Neural crest cell (in vitro differentiated cells): ENCODE results near the gene CORO6. TPM values are rescaled to one million over a fixed set of nuclear protein-coding genes. Genes with fewer than 3 reads are reported as not detected.

Source experiments
- DNase-seq: peaks from one replicate; pipeline ENCODE4 v3.0.0; 2021; ENCODE audit warnings: low read depth, mixed read lengths, low spot score
- H3K27ac Mint-ChIP-seq: one replicate; pipeline ENCODE4 v1.8.0; 2021; ENCODE audit warnings: mild to moderate bottlenecking, mixed read lengths; ENCODE audit not compliant: unreplicated experiment
- H3K27me3 Mint-ChIP-seq: 2 replicates; pipeline ENCODE4 v1.8.0; 2021; ENCODE audit warnings: low read depth, mild to moderate bottlenecking, mixed read lengths
- H3K36me3 Mint-ChIP-seq: 2 replicates; pipeline ENCODE4 v1.8.0; 2021; ENCODE audit warnings: low read depth, mild to moderate bottlenecking, mixed read lengths
- H3K4me1 Mint-ChIP-seq: 2 replicates; pipeline ENCODE4 v1.8.0; 2021; ENCODE audit warnings: mixed read lengths
- H3K4me3 Mint-ChIP-seq: one replicate; pipeline ENCODE4 v1.8.0; 2021; ENCODE audit warnings: mild to moderate bottlenecking, mixed read lengths
- H3K9me3 Mint-ChIP-seq: 2 replicates; pipeline ENCODE4 v1.8.0; 2021; ENCODE audit warnings: mixed read lengths
- total RNA-seq: library from RNA; stranded (reverse); gene quantifications from 2 replicates; pipeline ENCODE4 v1.2.1, GENCODE V29; 2021
- TF ChIP-seq, protein P1 (sequence below): fragments of 200-600 bp; sonication (generic); conservative IDR thresholded peaks from 2 replicates; pipeline ENCODE4 v1.5.0; 2021; ENCODE audit warnings: antibody characterized with exemption, mild to moderate bottlenecking

The CORO6 gene
- total RNA-seq, 1 donor from 2014 or later = 2.7 TPM

DNA sequence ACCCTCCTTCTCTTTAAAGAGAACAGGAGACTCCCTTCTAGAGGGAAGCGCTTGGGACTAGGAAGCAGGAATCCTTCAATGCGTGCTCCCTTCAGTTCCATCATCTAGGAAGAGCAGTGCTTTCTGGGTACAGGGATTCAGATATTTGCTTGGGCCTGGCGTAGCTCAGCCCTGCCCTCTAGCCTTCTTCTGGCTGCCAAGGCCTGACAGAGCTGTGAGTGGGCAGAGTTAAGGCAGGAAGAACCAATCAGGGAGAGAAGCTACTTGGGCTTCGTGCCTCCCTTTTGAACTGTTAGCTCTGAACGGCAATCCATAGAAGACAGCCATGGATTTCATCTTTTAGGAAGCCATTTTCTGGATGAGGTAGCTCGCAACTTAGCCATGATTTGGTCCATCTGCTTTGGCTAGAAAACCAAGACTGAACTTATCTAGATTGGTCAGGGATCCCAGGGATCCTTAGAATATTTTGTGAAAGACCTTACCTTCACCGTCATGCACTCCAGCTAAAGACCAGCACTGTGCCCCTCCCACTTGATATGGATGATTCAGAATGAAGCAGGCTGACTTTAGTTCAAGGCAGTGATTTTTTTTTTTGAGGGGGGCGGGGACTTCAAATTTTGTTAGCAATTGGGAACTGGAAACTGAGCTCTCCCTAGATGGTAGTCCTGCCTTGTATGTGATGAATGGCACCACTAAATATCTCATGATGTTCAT lies 2.5 kb upstream of the CORO6 start:
- peaks cover 36% of the 10 kb centered on the region for H3K27me3 Mint-ChIP-seq
- H3K4me1 Mint-ChIP-seq = peaks cover 13% of the 10 kb centered on the region
- TF ChIP-seq, protein P1, sequence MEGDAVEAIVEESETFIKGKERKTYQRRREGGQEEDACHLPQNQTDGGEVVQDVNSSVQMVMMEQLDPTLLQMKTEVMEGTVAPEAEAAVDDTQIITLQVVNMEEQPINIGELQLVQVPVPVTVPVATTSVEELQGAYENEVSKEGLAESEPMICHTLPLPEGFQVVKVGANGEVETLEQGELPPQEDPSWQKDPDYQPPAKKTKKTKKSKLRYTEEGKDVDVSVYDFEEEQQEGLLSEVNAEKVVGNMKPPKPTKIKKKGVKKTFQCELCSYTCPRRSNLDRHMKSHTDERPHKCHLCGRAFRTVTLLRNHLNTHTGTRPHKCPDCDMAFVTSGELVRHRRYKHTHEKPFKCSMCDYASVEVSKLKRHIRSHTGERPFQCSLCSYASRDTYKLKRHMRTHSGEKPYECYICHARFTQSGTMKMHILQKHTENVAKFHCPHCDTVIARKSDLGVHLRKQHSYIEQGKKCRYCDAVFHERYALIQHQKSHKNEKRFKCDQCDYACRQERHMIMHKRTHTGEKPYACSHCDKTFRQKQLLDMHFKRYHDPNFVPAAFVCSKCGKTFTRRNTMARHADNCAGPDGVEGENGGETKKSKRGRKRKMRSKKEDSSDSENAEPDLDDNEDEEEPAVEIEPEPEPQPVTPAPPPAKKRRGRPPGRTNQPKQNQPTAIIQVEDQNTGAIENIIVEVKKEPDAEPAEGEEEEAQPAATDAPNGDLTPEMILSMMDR = no peak
- H3K36me3 Mint-ChIP-seq = no peaks in the 10 kb centered on the region
- H3K27ac Mint-ChIP-seq = no peak overlapping the region
- no peaks in the 10 kb centered on the region for H3K9me3 Mint-ChIP-seq
- H3K4me3 Mint-ChIP-seq = peak overlapping the region; percentile 38
- DNase-seq = no peak

DNA sequence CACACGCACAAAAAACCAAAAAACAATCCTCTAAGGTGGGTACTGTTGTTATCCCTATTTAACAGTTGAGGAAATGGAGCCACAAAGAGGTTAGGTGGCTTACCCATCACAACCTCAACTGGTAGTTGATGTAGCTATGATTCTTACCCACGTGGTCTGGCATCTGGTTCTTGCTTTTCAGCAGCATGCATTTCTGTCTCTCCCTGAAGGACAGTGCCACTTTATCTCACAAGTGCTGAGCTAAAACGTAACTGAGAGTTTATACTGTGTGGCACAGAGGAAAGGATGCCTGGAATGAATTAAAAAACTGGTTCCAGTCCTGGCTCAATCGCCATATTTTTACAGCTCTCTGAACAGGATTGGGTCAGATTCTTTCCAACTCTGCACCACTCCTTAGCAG lies 1.9 kb upstream of the CORO6 start:
- Mint-ChIP-seq H3K9me3 (no peaks in the 10 kb centered on the region), H3K27ac (no peak overlapping the region), H3K4me1 (peaks cover 9% of the 10 kb centered on the region), H3K27me3 (peaks cover 42% of the 10 kb centered on the region), H3K36me3 (no peaks in the 10 kb centered on the region), H3K4me3 (peak overlapping the region; percentile 38)
- DNase-seq = no peak
- TF ChIP-seq, protein P1 = no peak

DNA sequence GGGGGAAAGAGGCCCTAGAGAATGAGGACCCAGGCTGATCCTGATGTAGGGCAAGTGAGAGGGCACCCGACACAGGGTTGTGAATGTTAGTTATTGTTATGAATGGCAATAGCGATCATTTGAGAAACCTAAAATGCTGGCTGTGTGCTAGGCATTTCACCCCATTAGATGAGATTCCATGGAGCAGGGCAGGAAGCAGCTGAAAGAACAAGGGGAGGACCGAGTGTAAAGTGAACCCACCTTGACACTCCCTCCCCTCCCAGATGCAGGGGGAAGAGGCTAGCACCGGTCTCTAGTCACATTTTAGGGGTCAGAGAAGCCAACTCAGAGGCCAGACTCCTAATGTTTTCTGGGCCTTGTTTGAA lies 553 bp upstream of the CORO6 start:
- DNase-seq = no peak
- no peaks in the 10 kb centered on the region for H3K36me3 Mint-ChIP-seq
- no peaks in the 10 kb centered on the region for H3K9me3 Mint-ChIP-seq
- H3K4me1 Mint-ChIP-seq = peaks cover 9% of the 10 kb centered on the region
- no peak overlapping the region for H3K27ac Mint-ChIP-seq
- H3K27me3 Mint-ChIP-seq = peaks cover 55% of the 10 kb centered on the region
- TF ChIP-seq, protein P1 = no peak
- H3K4me3 Mint-ChIP-seq = peak overlapping the region; percentile 87

- no peaks in the 10 kb centered on the region for H3K36me3 Mint-ChIP-seq
- no peak for DNase-seq
- H3K27me3 Mint-ChIP-seq = peaks cover 67% of the 10 kb centered on the region
- no peak overlapping the region for H3K27ac Mint-ChIP-seq
- peaks cover 14% of the 10 kb centered on the region for H3K4me1 Mint-ChIP-seq
- H3K9me3 Mint-ChIP-seq = no peaks in the 10 kb centered on the region
- peak overlapping the region; percentile 87 for H3K4me3 Mint-ChIP-seq
- TF ChIP-seq, protein P1 = no peak
Measured at GRCh38 chr17:29621751-29622194, 939 bp downstream of the CORO6 start.

GRCh38 chr17:29620779-29621500 lies 1.8 kb downstream of the CORO6 start:
- Mint-ChIP-seq H3K36me3 (no peaks in the 10 kb centered on the region), H3K27ac (no peak overlapping the region), H3K4me1 (peaks cover 14% of the 10 kb centered on the region), H3K9me3 (no peaks in the 10 kb centered on the region), H3K27me3 (peaks cover 76% of the 10 kb centered on the region), H3K4me3 (peak overlapping the region; percentile 87)
- TF ChIP-seq, protein P1 = no peak
- DNase-seq = no peak
